Mucosa of rectum (tissue), 2 donors: Measurements from ENCODE around the gene PDGFD.
"Not testable (repeated sequence)": the region's sequence is repeated elsewhere in the genome, so short reads cannot be mapped to it uniquely, and the experiment has no call there.

Experiments used
- H3K27ac ChIP-seq, 2 donors: one replicate each; pipeline ENCODE4 v1.7.0; 2013; ENCODE audit warnings: inconsistent platforms in 2 of 2, low read depth in 2 of 2, low read length in 2 of 2
- H3K27me3 ChIP-seq, 2 donors: one replicate each; pipeline ENCODE4 v1.7.0; 2013; ENCODE audit warnings: low read length in 2 of 2; ENCODE audit not compliant: control insufficient read depth in 2 of 2, insufficient read depth in 2 of 2
- H3K36me3 ChIP-seq, 2 donors: one replicate each; pipeline ENCODE4 v1.7.0; 2013; ENCODE audit warnings: low read length in 2 of 2; ENCODE audit not compliant: control insufficient read depth in 2 of 2, insufficient read depth in 2 of 2
- H3K4me1 ChIP-seq, 2 donors: one replicate each; pipeline ENCODE4 v1.7.0; 2013; ENCODE audit warnings: low read length in 2 of 2, mild to moderate bottlenecking in 1 of 2; ENCODE audit not compliant: control insufficient read depth in 2 of 2, insufficient read depth in 2 of 2
- H3K4me3 ChIP-seq, 2 donors: one replicate each; pipeline ENCODE4 v1.7.0; 2013; ENCODE audit warnings: low read length in 2 of 2
- H3K9ac ChIP-seq, 2 donors: one replicate each; pipeline ENCODE4 v1.7.0; 2013; ENCODE audit warnings: low read length in 2 of 2, low read depth in 1 of 2, mild to moderate bottlenecking in 1 of 2
- H3K9me3 ChIP-seq, 2 donors: one replicate each; pipeline ENCODE4 v1.7.0; 2013; ENCODE audit warnings: low read length in 2 of 2; ENCODE audit not compliant: control insufficient read depth in 2 of 2
- donor health status: healthy.
- donor health status: Normal muscosa, but diverticular disease.

The PDGFD gene

GRCh38 chr11:104060004-104060794 is 103.7 kb downstream of the PDGFD start:
- Histone ChIP-seq H3K27ac (no peak overlapping the region), H3K36me3 (no peaks in the 10 kb centered on the region), H3K27me3 (no peaks in the 10 kb centered on the region), H3K9ac (no peak overlapping the region), H3K9me3 (no peaks in the 10 kb centered on the region), H3K4me1 (no peaks in the 10 kb centered on the region), H3K4me3 (no peak overlapping the region)

DNA sequence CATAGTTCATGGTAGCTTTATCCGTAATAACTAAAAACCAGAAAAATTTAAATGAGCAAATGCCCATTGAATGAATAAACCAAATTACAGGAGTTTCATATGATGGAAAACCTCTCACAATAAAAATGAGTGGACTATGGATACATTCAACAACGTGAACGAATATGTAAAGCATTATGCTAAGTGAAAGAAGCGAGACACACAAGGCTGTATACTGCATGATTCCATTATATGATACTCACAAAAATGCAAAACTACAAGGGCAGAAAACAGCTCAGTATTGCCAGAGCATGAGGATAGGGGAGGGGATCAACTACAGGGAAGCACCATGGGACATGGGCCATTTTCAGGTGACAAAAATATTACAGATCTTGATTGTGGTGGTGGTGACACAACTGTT is 105.3 kb downstream of the PDGFD start:
- Histone ChIP-seq H3K27ac (no peak overlapping the region), H3K4me3 (no peak overlapping the region), H3K9me3 (no peaks in the 10 kb centered on the region), H3K4me1 (no peaks in the 10 kb centered on the region), H3K27me3 (no peaks in the 10 kb centered on the region), H3K36me3 (no peaks in the 10 kb centered on the region), H3K9ac (no peak overlapping the region)

- no peaks in the 10 kb centered on the region for H3K9me3 ChIP-seq
- H3K36me3 ChIP-seq: no peaks in the 10 kb centered on the region
- no peak overlapping the region for H3K27ac ChIP-seq
- no peak overlapping the region for H3K4me3 ChIP-seq
- H3K27me3 ChIP-seq: no peaks in the 10 kb centered on the region
- no peaks in the 10 kb centered on the region for H3K4me1 ChIP-seq
- no peak overlapping the region for H3K9ac ChIP-seq
These were observed 106.0 kb downstream of the PDGFD start for GRCh38 chr11:104057908-104058307.

GRCh38 chr11:104055596-104055995 is 108.4 kb downstream of the PDGFD start:
- Histone ChIP-seq H3K4me3 (no peak overlapping the region), H3K9ac (no peak overlapping the region), H3K9me3 (no peaks in the 10 kb centered on the region), H3K27me3 (no peaks in the 10 kb centered on the region), H3K36me3 (no peaks in the 10 kb centered on the region), H3K4me1 (no peaks in the 10 kb centered on the region), H3K27ac (no peak overlapping the region)

DNA sequence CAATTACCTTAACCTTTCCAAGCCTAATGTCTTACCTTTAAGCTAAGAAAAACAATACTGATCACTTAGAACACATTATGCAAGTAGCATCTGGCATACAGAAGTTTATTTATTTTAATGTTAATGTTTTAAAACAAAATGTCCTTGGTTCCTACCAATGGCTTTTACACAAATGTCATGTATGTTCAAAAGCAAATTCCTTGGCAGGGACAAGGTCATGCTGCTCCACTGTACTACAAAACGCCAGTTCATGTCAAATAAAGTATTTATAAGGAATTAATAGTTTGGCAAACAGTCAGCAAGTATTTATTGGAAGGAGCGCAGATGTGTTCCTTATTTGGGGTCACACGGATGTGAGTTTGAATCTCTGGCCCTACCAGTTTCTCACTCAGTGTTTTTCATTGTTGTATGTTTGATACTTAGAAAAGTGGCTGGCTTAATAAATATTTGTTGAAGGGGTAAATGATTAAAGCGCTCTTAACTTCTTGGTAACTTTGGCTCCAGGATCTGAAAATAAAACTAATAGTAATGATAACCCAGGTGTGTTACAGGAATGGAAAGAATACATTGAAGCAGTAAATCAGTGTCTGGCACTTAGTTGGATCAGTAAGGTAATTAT is 108.9 kb downstream of the PDGFD start:
- Histone ChIP-seq H3K9ac (no peak overlapping the region), H3K27ac (no peak overlapping the region), H3K4me3 (no peak overlapping the region), H3K27me3 (no peaks in the 10 kb centered on the region), H3K36me3 (no peaks in the 10 kb centered on the region), H3K4me1 (no peaks in the 10 kb centered on the region), H3K9me3 (no peaks in the 10 kb centered on the region)

- Histone ChIP-seq H3K4me3 (no peak overlapping the region), H3K9me3 (no peaks in the 10 kb centered on the region), H3K36me3 (no peaks in the 10 kb centered on the region), H3K27ac (no peak overlapping the region), H3K4me1 (no peaks in the 10 kb centered on the region), H3K9ac (no peak overlapping the region), H3K27me3 (no peaks in the 10 kb centered on the region)
These were observed 110.0 kb downstream of the PDGFD start for GRCh38 chr11:104053743-104054478.

- Histone ChIP-seq H3K9me3 (no peaks in the 10 kb centered on the region), H3K27ac (no peak overlapping the region), H3K27me3 (no peaks in the 10 kb centered on the region), H3K4me1 (no peaks in the 10 kb centered on the region), H3K4me3 (no peak overlapping the region), H3K36me3 (no peaks in the 10 kb centered on the region), H3K9ac (no peak overlapping the region)
These were observed 112.2 kb downstream of the PDGFD start for GRCh38 chr11:104051778-104052177.

DNA sequence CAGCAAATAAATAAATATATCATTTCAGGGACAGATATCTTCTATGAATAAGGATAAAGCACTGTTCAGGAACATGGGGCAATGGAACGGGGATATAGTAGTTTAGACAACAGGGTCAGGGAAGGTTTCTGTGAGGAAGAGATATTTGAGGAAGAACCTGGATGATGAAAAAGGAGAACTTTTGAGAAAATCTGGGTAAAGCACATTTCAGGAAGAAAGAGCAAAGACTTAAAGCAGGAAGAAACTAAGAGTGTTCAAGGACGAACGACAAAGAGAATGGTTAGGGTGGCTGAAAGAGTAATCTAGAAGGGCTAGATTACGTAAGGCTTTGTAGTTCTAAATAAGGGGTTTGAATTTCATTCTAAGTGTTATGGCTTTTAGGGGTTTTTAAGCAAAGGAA is 114.8 kb downstream of the PDGFD start:
- H3K9me3 ChIP-seq: no peaks in the 10 kb centered on the region
- H3K9ac ChIP-seq: no peak overlapping the region
- no peaks in the 10 kb centered on the region for H3K4me1 ChIP-seq
- H3K27ac ChIP-seq: no peak overlapping the region
- no peaks in the 10 kb centered on the region for H3K27me3 ChIP-seq
- H3K36me3 ChIP-seq: no peaks in the 10 kb centered on the region
- H3K4me3 ChIP-seq: no peak overlapping the region

DNA sequence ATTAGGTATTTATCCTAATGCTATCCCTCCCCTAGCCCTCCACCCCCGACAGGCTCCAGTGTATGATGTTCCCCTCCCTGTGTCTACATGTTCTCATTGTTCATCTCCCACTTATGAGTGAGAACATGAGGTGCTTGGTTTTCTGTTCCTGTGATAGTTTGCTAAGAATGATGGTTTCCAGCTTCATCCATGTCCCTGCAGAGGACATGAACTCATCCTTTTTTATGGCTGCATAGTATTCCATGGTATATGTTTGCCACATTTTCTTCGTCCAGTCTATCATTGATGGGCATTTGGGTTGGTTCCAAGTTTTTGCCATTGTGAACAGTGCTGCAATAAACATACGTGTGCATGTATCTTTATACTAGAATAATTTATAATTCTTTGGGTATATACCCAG is 117.1 kb downstream of the PDGFD start:
- not testable (repeated sequence) for H3K9me3 ChIP-seq, H3K4me1 ChIP-seq, H3K27me3 ChIP-seq, H3K27ac ChIP-seq, H3K4me3 ChIP-seq, H3K36me3 ChIP-seq, H3K9ac ChIP-seq

DNA sequence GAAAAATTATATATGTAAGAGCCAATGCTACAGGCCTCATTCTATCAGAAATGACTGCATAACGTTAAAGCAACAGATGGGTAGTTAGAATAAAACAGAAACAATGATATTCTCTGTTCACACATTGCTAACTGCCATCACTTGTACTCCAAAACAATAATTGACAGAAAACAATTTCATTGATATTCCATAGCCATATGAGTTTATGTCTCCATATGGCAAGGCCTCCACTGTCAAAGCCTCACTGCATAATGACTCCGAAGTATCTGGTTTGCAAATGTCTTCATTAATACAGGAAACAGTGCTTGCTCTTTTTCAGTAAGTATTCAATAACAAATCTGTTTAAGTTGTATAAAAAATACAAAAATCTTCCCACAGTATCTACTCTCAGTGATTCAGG is 117.6 kb downstream of the PDGFD start:
- Histone ChIP-seq H3K4me3 (no peak overlapping the region), H3K36me3 (no peaks in the 10 kb centered on the region), H3K9ac (no peak overlapping the region), H3K4me1 (no peaks in the 10 kb centered on the region), H3K27ac (no peak overlapping the region), H3K27me3 (no peaks in the 10 kb centered on the region), H3K9me3 (no peaks in the 10 kb centered on the region)
